ENCODE results near the gene PHTF2.
A peak's percentile ranks its signal among the peaks of the same experiment; 100 is the strongest.
"Not testable (repeated sequence)": the region's sequence is repeated elsewhere in the genome, so short reads cannot be mapped to it uniquely, and the experiment has no call there.

The PHTF2 gene

GRCh38 chr7:77771901-77772300 lies 26.7 kb upstream of the PHTF2 start:
- peaks cover 74% of the 10 kb centered on the region for H3K36me3 ChIP-seq

GRCh38 chr7:77778535-77778934 lies 20.0 kb upstream of the PHTF2 start:
- H3K4me1 ChIP-seq (ENCODE audit: control insufficient read depth in 1 of 2, insufficient read depth in 1 of 2, low read depth in 1 of 2, low read length in 1 of 2), result no peaks in the 10 kb centered on the region
- no peaks in the 10 kb centered on the region for H3K27me3 ChIP-seq
- no peak overlapping the region for H3K4me3 ChIP-seq (ENCODE audit: low read depth in 1 of 2, low read length in 1 of 2)
- no peak for TF ChIP-seq CTCF (IDR thresholded peaks at IDR 0.05)
- H3K9me3 ChIP-seq, result no peaks in the 10 kb centered on the region
- H3K36me3 ChIP-seq, result peaks cover 69% of the 10 kb centered on the region
- H3K27ac ChIP-seq, result no peak overlapping the region

More at GRCh38 chr7:77771901-77772300, 26.7 kb upstream of the PHTF2 start:
- H3K9me3 ChIP-seq, result no peaks in the 10 kb centered on the region
- no peaks in the 10 kb centered on the region for H3K27me3 ChIP-seq
- no peak overlapping the region for H3K27ac ChIP-seq
- no peak for TF ChIP-seq CTCF (IDR thresholded peaks at IDR 0.05)
- H3K4me1 ChIP-seq (ENCODE audit: control insufficient read depth in 1 of 2, insufficient read depth in 1 of 2, low read depth in 1 of 2, low read length in 1 of 2), result no peaks in the 10 kb centered on the region
- no peak overlapping the region for H3K4me3 ChIP-seq (ENCODE audit: low read depth in 1 of 2, low read length in 1 of 2)

GRCh38 chr7:77782383-77782782 lies 16.2 kb upstream of the PHTF2 start:
- Histone ChIP-seq H3K4me3 (ENCODE audit: low read depth in 1 of 2, low read length in 1 of 2) (no peak overlapping the region), H3K27me3 (no peaks in the 10 kb centered on the region), H3K27ac (no peak overlapping the region), H3K4me1 (ENCODE audit: control insufficient read depth in 1 of 2, insufficient read depth in 1 of 2, low read depth in 1 of 2, low read length in 1 of 2) (no peaks in the 10 kb centered on the region), H3K36me3 (peaks cover 47% of the 10 kb centered on the region), H3K9me3 (no peaks in the 10 kb centered on the region)
- TF ChIP-seq CTCF (IDR thresholded peaks at IDR 0.05), result no peak

- no peaks in the 10 kb centered on the region for H3K4me1 ChIP-seq (ENCODE audit: control insufficient read depth in 1 of 2, insufficient read depth in 1 of 2, low read depth in 1 of 2, low read length in 1 of 2)
- no peak overlapping the region for H3K4me3 ChIP-seq (ENCODE audit: low read depth in 1 of 2, low read length in 1 of 2)
- no peak for TF ChIP-seq CTCF (IDR thresholded peaks at IDR 0.05)
- no peaks in the 10 kb centered on the region for H3K9me3 ChIP-seq
- peaks cover 44% of the 10 kb centered on the region for H3K36me3 ChIP-seq
- no peak overlapping the region for H3K27ac ChIP-seq
- no peaks in the 10 kb centered on the region for H3K27me3 ChIP-seq
These were observed 15.5 kb upstream of the PHTF2 start for GRCh38 chr7:77783111-77783510.

- Histone ChIP-seq H3K9me3 (no peaks in the 10 kb centered on the region), H3K27ac (no peak overlapping the region), H3K4me3 (ENCODE audit: low read depth in 1 of 2, low read length in 1 of 2) (no peak overlapping the region), H3K4me1 (ENCODE audit: control insufficient read depth in 1 of 2, insufficient read depth in 1 of 2, low read depth in 1 of 2, low read length in 1 of 2) (no peaks in the 10 kb centered on the region), H3K27me3 (no peaks in the 10 kb centered on the region), H3K36me3 (peaks cover 40% of the 10 kb centered on the region)
- no peak for TF ChIP-seq CTCF (IDR thresholded peaks at IDR 0.05)
These were observed 15.0 kb upstream of the PHTF2 start for GRCh38 chr7:77783545-77783944.

- Histone ChIP-seq H3K27ac (peak overlapping the region; percentile 24), H3K36me3 (peaks cover 33% of the 10 kb centered on the region)
- H3K4me3 ChIP-seq (ENCODE audit: low read depth in 1 of 2, low read length in 1 of 2); H3K27me3 ChIP-seq; H3K9me3 ChIP-seq; H3K4me1 ChIP-seq (ENCODE audit: control insufficient read depth in 1 of 2, insufficient read depth in 1 of 2, low read depth in 1 of 2, low read length in 1 of 2): not testable (repeated sequence)
These were observed 14.1 kb upstream of the PHTF2 start for GRCh38 chr7:77784426-77784825.
